Stomach (tissue), 9 donors: ENCODE measurements around the gene BPIFB2. TPM values are rescaled to one million over a fixed set of nuclear protein-coding genes. Genes with fewer than 3 reads are reported as not detected.

ENCODE experiments used
- DNase-seq, 2 donors: peaks; one replicate each; pipeline versions ENCODE4 v3.0.0 to v3.0.0-alpha.2; 2013 to 2019
- H3K27ac ChIP-seq, 5 donors: fragments of 200-600 bp in 4 of 5; sonication (generic) in 4 of 5; one replicate each; pipeline ENCODE4 v1.5.1; 2013 to 2019; ENCODE audit warnings: mild to moderate bottlenecking in 1 of 5, moderate library complexity in 1 of 5
- H3K27me3 ChIP-seq, 3 donors: fragments of 200-600 bp; sonication (generic); one replicate each; pipeline ENCODE4 v1.5.1; 2017 to 2019; ENCODE audit warnings: mixed run types in 1 of 3
- H3K36me3 ChIP-seq, 4 donors: fragments of 200-600 bp; sonication (generic); 1 replicate in 3 of 4; 2 replicates in 1 of 4; pipeline ENCODE4 v1.5.1; 2016 to 2019
- H3K4me1 ChIP-seq, 4 donors: fragments of 200-600 bp; sonication (generic); one replicate each; pipeline ENCODE4 v1.5.1; 2016 to 2019
- H3K4me3 ChIP-seq, 4 donors: fragments of 200-600 bp; sonication (generic) in 3 of 4; one replicate each; pipeline ENCODE4 v1.5.1; 2016 to 2019; ENCODE audit warnings: mild to moderate bottlenecking in 1 of 4
- H3K9me3 ChIP-seq, 4 donors: fragments of 200-600 bp; sonication (generic); one replicate each; pipeline ENCODE4 v1.5.1; 2016 to 2019
- EP300 ChIP-seq: sonication (generic); formaldehyde crosslinking; IDR thresholded peaks from one replicate; pipeline ENCODE4 v1.6.1; 2017; ENCODE audit warnings: antibody characterized with exemption
- POLR2A ChIP-seq, 4 donors: fragments of 450-650 bp; IDR thresholded peaks; one replicate each; pipeline ENCODE4 v1.6.1; 2016; ENCODE audit warnings: antibody characterized with exemption in 4 of 4, control low read depth in 2 of 4, mild to moderate bottlenecking in 1 of 4, moderate library complexity in 1 of 4
- POLR2AphosphoS5 ChIP-seq, 3 donors: sonication (generic); formaldehyde crosslinking; IDR thresholded peaks; one replicate each; pipeline ENCODE4 v1.6.1; 2016; ENCODE audit warnings: antibody characterized with exemption in 3 of 3
- WGBS, 5 donors: extraction: QIAGEN DNeasy Blood & Tissue Kit in 3 of 5; methylation state at CpG; one replicate each; pipeline versions ENCODE4 v1.1.5 to v1.1.7; 2013 to 2018; 5-methylcytosine and 5-hydroxymethylcytosine counted together
- intact Hi-C: fragments of 100-400 bp; cut with DNase I; formaldehyde crosslinking; loops from one replicate; pipeline ENCODE4 v1.15.1; 2023; ENCODE audit warnings: low total_unique reads
- polyA plus RNA-seq, 3 donors: library from polyadenylated mRNA; stranded (reverse); fragments of 200-250 nt; gene quantifications; one replicate each; pipeline ENCODE4 v1.2.3, GENCODE V29; 2013
- total RNA-seq, 5 donors: library from RNA; depleted of rRNA; stranded (reverse); fragments of >200 nt; gene quantifications; one replicate each; pipeline versions ENCODE4 v1.1.0 to v1.2.3, GENCODE V29; 2014 to 2016
- TF ChIP-seq, protein P1 (sequence below), 7 experiments: fragments of 450-650 bp in 4 of 7; fragments of 200-600 bp in 3 of 7; sonication (generic) in 3 of 7; IDR thresholded peaks; one replicate each; pipeline ENCODE4 v1.5.1; 2016 to 2019; ENCODE audit warnings: antibody characterized with exemption in 7 of 7, control low read depth in 2 of 7, mild to moderate bottlenecking in 1 of 7
- donor health status: healthy with polysubstance abuse.
- donor health status: Bipolar disorder and iron deficiency.
- donor health status: healthy.

The BPIFB2 gene
- total and polyA plus RNA-seq, 8 donors, result 3.3 TPM; not detected in 7

DNA sequence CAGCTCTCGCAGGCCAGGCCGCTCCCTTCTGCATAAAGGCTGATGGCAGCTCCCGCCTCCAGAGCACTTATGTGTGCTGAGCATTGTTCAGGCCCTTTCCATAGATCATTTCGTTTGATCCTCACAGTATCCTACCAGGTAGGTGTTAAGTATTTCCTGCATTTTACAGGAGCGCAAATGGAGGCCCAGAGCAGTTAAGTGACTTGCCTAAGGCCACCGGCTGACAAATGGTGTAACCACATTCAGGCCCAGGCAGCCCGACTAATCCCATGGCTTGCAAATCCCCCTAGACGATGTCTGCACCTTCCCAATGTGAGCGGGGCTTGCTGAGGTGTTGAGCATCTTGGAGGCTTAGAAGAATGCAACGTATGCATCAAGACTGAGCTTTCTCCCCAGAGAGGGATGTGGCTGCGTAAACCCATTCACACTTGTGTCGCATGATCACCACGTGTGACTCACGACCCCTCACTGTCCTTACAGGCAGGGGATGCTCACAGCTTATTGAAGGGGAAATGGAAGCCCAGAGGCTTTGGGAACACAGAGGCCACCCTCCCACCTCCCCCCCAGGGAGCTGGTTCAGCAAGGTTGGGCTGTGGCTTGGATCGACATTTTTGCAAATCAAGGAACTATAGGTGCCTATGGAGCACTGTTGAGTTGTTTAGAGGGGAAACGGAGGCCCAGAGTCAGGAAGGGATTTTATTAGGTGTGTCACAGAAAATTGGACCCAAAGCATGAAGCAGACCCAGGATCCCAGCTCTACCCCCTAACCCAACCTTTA is 7.0 kb downstream of the BPIFB2 start:
- H3K27me3 ChIP-seq, result peaks cover 0 to 46% (median 4%) of the 10 kb centered on the region in 3 donors
- no peaks in the 10 kb centered on the region for H3K9me3 ChIP-seq
- intact Hi-C loops, result no loop called here
- no peak for TF ChIP-seq POLR2A (IDR thresholded peaks at IDR 0.05)
- TF ChIP-seq, protein P1, sequence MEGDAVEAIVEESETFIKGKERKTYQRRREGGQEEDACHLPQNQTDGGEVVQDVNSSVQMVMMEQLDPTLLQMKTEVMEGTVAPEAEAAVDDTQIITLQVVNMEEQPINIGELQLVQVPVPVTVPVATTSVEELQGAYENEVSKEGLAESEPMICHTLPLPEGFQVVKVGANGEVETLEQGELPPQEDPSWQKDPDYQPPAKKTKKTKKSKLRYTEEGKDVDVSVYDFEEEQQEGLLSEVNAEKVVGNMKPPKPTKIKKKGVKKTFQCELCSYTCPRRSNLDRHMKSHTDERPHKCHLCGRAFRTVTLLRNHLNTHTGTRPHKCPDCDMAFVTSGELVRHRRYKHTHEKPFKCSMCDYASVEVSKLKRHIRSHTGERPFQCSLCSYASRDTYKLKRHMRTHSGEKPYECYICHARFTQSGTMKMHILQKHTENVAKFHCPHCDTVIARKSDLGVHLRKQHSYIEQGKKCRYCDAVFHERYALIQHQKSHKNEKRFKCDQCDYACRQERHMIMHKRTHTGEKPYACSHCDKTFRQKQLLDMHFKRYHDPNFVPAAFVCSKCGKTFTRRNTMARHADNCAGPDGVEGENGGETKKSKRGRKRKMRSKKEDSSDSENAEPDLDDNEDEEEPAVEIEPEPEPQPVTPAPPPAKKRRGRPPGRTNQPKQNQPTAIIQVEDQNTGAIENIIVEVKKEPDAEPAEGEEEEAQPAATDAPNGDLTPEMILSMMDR (IDR thresholded peaks at IDR 0.05), result no peak
- no peak for TF ChIP-seq EP300
- TF ChIP-seq POLR2AphosphoS5 (IDR thresholded peaks at IDR 0.05), result no peak
- H3K4me1 ChIP-seq, result peaks cover 0 to 3% (median 0%) of the 10 kb centered on the region in 4 donors
- no peak overlapping the region for H3K27ac ChIP-seq
- no peak overlapping the region for H3K4me3 ChIP-seq
- H3K36me3 ChIP-seq, result no peaks in the 10 kb centered on the region
- WGBS, 5 donors, result 37 to 58% (median 47%) methylated on average over 16 of the region's 16 CpGs
- no peak for DNase-seq

DNA sequence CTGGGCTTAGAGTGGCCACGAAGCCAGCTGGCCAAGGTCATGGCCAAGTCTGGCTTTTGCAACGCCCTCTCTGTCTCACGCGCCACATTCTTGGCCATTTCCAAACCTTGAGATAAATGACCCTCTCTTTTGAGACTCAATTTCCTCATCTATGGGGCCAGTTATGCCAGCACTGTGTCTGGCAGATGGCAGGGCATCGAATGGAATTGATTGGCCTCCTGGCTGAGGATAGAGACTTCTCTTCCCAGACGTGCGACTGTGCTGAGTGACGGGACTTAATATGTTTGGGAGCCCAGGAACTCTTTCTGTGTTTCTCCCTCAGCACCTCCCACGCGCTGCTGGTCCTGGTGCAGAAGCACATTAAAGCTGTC is 7.6 kb downstream of the BPIFB2 start:
- H3K27me3 ChIP-seq, result peaks cover 0 to 46% (median 4%) of the 10 kb centered on the region in 3 donors
- no peak for DNase-seq
- WGBS, 5 donors, result 71 to 81% (median 74%) methylated on average over 10 of the region's 10 CpGs
- no peaks in the 10 kb centered on the region for H3K4me1 ChIP-seq
- intact Hi-C loops, result no loop called here
- no peaks in the 10 kb centered on the region for H3K36me3 ChIP-seq
- TF ChIP-seq POLR2A (IDR thresholded peaks at IDR 0.05), result no peak
- TF ChIP-seq, protein P1 (IDR thresholded peaks at IDR 0.05), result no peak
- no peak for TF ChIP-seq EP300
- no peak for TF ChIP-seq POLR2AphosphoS5 (IDR thresholded peaks at IDR 0.05)
- no peaks in the 10 kb centered on the region for H3K9me3 ChIP-seq
- H3K27ac ChIP-seq, result no peak overlapping the region
- H3K4me3 ChIP-seq, result no peak overlapping the region

DNA sequence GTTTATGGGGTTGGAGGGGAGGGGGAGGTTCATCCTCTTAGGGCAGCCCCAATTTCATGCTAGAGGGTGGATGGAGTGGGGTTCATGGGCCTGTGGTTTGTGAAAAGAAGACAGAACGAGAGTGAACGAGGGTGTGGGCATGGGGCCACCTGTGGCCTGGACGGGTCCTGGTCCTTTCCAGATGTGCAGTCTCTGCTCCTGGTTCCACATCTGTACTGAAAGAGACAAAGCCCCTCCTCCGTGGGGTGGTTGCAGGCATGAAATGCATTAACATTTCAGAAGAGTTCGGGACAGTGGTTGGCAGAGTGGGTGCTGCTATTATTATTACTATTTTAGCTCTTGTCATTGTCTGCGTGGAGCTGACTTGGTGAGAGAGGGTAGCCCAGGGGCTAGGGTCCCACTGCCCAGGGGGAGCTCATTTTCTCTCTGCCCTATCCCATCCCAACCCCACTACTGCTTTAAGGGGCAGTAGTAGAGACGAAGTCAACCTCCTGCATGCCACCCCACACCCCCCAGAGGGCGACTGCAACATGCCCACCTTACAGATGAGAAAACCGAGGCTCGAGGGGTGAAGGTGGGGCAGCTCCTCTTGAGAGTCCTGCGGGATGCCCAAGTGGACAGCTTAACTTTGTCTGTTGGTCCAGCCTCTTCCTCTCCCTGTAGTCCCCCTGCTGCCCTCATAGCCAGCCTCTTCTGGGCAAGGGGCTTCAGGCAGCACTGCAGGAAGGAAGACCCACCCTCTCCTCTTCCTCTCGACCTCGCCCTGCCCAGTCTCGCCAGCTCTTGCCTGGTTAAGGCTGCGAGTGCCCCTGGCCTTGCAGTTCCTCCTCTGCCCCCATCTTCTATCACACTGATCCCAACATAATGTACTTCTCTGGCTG is 8.4 kb downstream of the BPIFB2 start:
- 59 to 74% (median 68%) methylated on average over 11 to 15 of the region's 15 CpGs for WGBS, 5 donors
- DNase-seq, result no peak
- no peak overlapping the region for H3K27ac ChIP-seq
- no peaks in the 10 kb centered on the region for H3K9me3 ChIP-seq
- peaks cover 0 to 46% (median 4%) of the 10 kb centered on the region in 3 donors for H3K27me3 ChIP-seq
- no peaks in the 10 kb centered on the region for H3K36me3 ChIP-seq
- TF ChIP-seq POLR2AphosphoS5 (IDR thresholded peaks at IDR 0.05) (no peak), POLR2A (IDR thresholded peaks at IDR 0.05) (no peak), EP300 (no peak)
- TF ChIP-seq, protein P1 (IDR thresholded peaks at IDR 0.05), result no peak
- no peaks in the 10 kb centered on the region for H3K4me1 ChIP-seq
- no peak overlapping the region for H3K4me3 ChIP-seq
- intact Hi-C loops, result no loop called here

DNA sequence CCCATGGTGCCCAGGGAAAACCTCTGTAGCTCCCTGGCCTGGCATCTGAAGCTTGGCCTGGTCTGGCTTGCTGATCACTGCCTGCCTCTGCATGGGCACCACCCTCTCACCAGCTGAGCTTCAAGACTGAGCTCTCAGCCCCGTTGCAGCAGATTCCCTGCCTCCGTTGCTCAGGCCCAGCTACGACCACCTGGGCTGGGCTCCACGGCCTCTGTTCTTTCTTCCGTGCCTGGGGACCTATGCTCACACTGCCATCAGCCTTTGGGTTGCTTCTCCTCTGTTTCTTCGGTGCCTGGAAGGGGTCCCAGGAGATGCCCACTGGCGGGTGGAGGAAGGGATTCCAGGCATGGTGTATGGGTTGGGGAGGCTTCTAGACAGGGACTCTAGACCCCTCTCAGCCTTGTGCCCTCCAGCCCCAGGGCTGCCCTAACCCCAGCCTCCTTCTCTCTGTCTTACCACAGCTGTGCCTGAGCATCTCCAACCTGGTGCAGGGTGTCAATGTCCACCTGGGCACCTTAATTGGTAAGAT is 9.1 kb downstream of the BPIFB2 start:
- Histone ChIP-seq H3K4me1 (no peaks in the 10 kb centered on the region), H3K27ac (no peak overlapping the region), H3K9me3 (no peaks in the 10 kb centered on the region), H3K4me3 (no peak overlapping the region), H3K36me3 (no peaks in the 10 kb centered on the region), H3K27me3 (peaks cover 0 to 42% (median 4%) of the 10 kb centered on the region in 3 donors)
- DNase-seq, result no peak
- 63 to 75% (median 64%) methylated on average over 5 to 7 of the region's 7 CpGs for WGBS, 5 donors
- intact Hi-C loops, result no loop called here
- TF ChIP-seq, protein P1 (IDR thresholded peaks at IDR 0.05), result no peak
- TF ChIP-seq POLR2A (IDR thresholded peaks at IDR 0.05) (no peak), EP300 (no peak), POLR2AphosphoS5 (IDR thresholded peaks at IDR 0.05) (no peak)
